Trophoblast cell (in vitro differentiated cells and primary cell): Measurements from ENCODE around the gene MCF2L2.

Experiments
- DNase-seq, 2 donors: peaks; one replicate each; pipeline ENCODE4 v3.0.0-alpha.2; 2016
- H2AFZ ChIP-seq: 2 replicates; pipeline ENCODE4 v1.6.1; 2013; ENCODE audit warnings: low read length, moderate library complexity, mild to moderate bottlenecking; ENCODE audit not compliant: insufficient read depth, poor library complexity
- H2AK5ac ChIP-seq: 2 replicates; pipeline ENCODE4 v1.6.1; 2013; ENCODE audit warnings: mild to moderate bottlenecking, low read length
- H2BK120ac ChIP-seq: 2 replicates; pipeline ENCODE4 v1.6.1; 2013; ENCODE audit warnings: low read length, mild to moderate bottlenecking, moderate library complexity; ENCODE audit not compliant: insufficient read depth, poor library complexity
- H2BK12ac ChIP-seq: 2 replicates; pipeline ENCODE4 v1.6.1; 2013; ENCODE audit warnings: mild to moderate bottlenecking, low read length, moderate library complexity
- H2BK5ac ChIP-seq: 2 replicates; pipeline ENCODE4 v1.6.1; 2013; ENCODE audit warnings: low read length, low read depth, moderate library complexity, mild to moderate bottlenecking; ENCODE audit not compliant: poor library complexity
- H3K14ac ChIP-seq: 2 replicates; pipeline ENCODE4 v1.6.1; 2013; ENCODE audit warnings: mild to moderate bottlenecking, low read length
- H3K18ac ChIP-seq: 2 replicates; pipeline ENCODE4 v1.6.1; 2013; ENCODE audit warnings: mild to moderate bottlenecking, low read length
- H3K23ac ChIP-seq: 2 replicates; pipeline ENCODE4 v1.6.1; 2013; ENCODE audit warnings: low read length
- H3K27ac ChIP-seq: 2 replicates; pipeline ENCODE4 v1.5.1; 2013; ENCODE audit warnings: low read depth, mild to moderate bottlenecking, inconsistent platforms, low read length, moderate library complexity
- H3K27me3 ChIP-seq: 2 replicates; pipeline ENCODE4 v1.6.1; 2013; ENCODE audit warnings: inconsistent platforms, mild to moderate bottlenecking, low read length, moderate library complexity; ENCODE audit not compliant: insufficient read depth
- H3K36me3 ChIP-seq, 2 experiments: 1 replicate in 1 of 2; 2 replicates in 1 of 2; pipeline ENCODE4 v1.6.1; 2013; ENCODE audit warnings: low read length in 2 of 2, mild to moderate bottlenecking in 2 of 2, moderate library complexity in 1 of 2; ENCODE audit not compliant: insufficient read depth in 2 of 2, control insufficient read depth in 1 of 2
- H3K4ac ChIP-seq: 2 replicates; pipeline ENCODE4 v1.6.1; 2013; ENCODE audit warnings: low read depth, mild to moderate bottlenecking, low read length, moderate library complexity
- H3K4me1 ChIP-seq, 2 experiments: 1 replicate in 1 of 2; 2 replicates in 1 of 2; pipeline ENCODE4 v1.6.1; 2013; ENCODE audit warnings: low read length in 2 of 2, mild to moderate bottlenecking in 2 of 2, moderate library complexity in 1 of 2; ENCODE audit not compliant: insufficient read depth in 2 of 2, control insufficient read depth in 1 of 2
- H3K4me2 ChIP-seq: 2 replicates; pipeline ENCODE4 v1.6.1; 2013; ENCODE audit warnings: inconsistent platforms, mild to moderate bottlenecking, low read length, moderate library complexity
- H3K4me3 ChIP-seq: 2 replicates; pipeline ENCODE4 v1.5.1; 2013; ENCODE audit warnings: mild to moderate bottlenecking, low read depth, low read length, inconsistent platforms
- H3K79me1 ChIP-seq: one replicate; pipeline ENCODE4 v1.6.1; 2013; ENCODE audit warnings: low read length
- H3K79me2 ChIP-seq: 2 replicates; pipeline ENCODE4 v1.6.1; 2013; ENCODE audit warnings: low read length, mild to moderate bottlenecking; ENCODE audit not compliant: control insufficient read depth, insufficient read depth, poor library complexity
- H3K9ac ChIP-seq: 2 replicates; pipeline ENCODE4 v1.6.1; 2013; ENCODE audit warnings: mild to moderate bottlenecking, low read length
- H3K9me3 ChIP-seq: 2 replicates; pipeline ENCODE4 v1.6.1; 2013; ENCODE audit warnings: low read depth, mild to moderate bottlenecking, control low read depth, inconsistent platforms, low read length; ENCODE audit not compliant: insufficient read depth
- H4K12ac ChIP-seq: 2 replicates; pipeline ENCODE4 v1.6.1; 2013; ENCODE audit warnings: low read depth, mild to moderate bottlenecking, low read length, moderate library complexity
- H4K8ac ChIP-seq: 2 replicates; pipeline ENCODE4 v1.6.1; 2013; ENCODE audit warnings: low read depth, mild to moderate bottlenecking, low read length, moderate library complexity
- H4K91ac ChIP-seq: one replicate; pipeline ENCODE4 v1.6.1; 2013; ENCODE audit warnings: low read depth, mild to moderate bottlenecking, low read length, moderate library complexity
- WGBS: extraction: QIAGEN DNeasy Blood & Tissue Kit; methylation state at CpG from one replicate; pipeline ENCODE4 v1.1.7; 2013; ENCODE audit warnings: missing lambda C conversion rate; ENCODE audit not compliant: insufficient read length, insufficient coverage; ENCODE audit errors: extremely low coverage; 5-methylcytosine and 5-hydroxymethylcytosine counted together

The MCF2L2 gene

GRCh38 chr3:183410280-183410679, 18.1 kb downstream of the MCF2L2 start:
- DNase-seq = no peak
- no peak overlapping the region for H3K27ac ChIP-seq
- no CpG with 5 or more reads among the region's 5 CpGs for WGBS
- H3K27me3 ChIP-seq = no peaks in the 10 kb centered on the region
- no peak overlapping the region for H3K23ac ChIP-seq
- H3K79me2 ChIP-seq = no peaks in the 10 kb centered on the region
- H3K9me3 ChIP-seq = no peaks in the 10 kb centered on the region
- H3K14ac ChIP-seq = no peak overlapping the region
- H2AK5ac ChIP-seq = no peak overlapping the region
- no peaks in the 10 kb centered on the region for H3K79me1 ChIP-seq
- H3K4me1 ChIP-seq = no peaks in the 10 kb centered on the region
- no peak overlapping the region for H2BK5ac ChIP-seq
- H3K4ac ChIP-seq = no peak overlapping the region
- no peak overlapping the region for H2BK120ac ChIP-seq
- no peak overlapping the region for H3K18ac ChIP-seq
- H2AFZ ChIP-seq = no peak overlapping the region
- no peak overlapping the region for H4K12ac ChIP-seq
- H3K9ac ChIP-seq = no peak overlapping the region
- H3K4me2 ChIP-seq = no peak overlapping the region
- no peak overlapping the region for H4K8ac ChIP-seq
- no peak overlapping the region for H2BK12ac ChIP-seq
- H4K91ac ChIP-seq = no peak overlapping the region
- H3K4me3 ChIP-seq = no peak overlapping the region
- no peaks in the 10 kb centered on the region for H3K36me3 ChIP-seq

GRCh38 chr3:183409219-183409618, 19.2 kb downstream of the MCF2L2 start:
- Histone ChIP-seq H3K14ac (no peak overlapping the region), H3K79me2 (no peaks in the 10 kb centered on the region), H3K36me3 (no peaks in the 10 kb centered on the region), H2AFZ (no peak overlapping the region), H3K27me3 (no peaks in the 10 kb centered on the region), H4K91ac (no peak overlapping the region), H2BK5ac (no peak overlapping the region), H3K79me1 (no peaks in the 10 kb centered on the region), H4K8ac (no peak overlapping the region), H2BK12ac (no peak overlapping the region), H3K4me3 (no peak overlapping the region), H3K27ac (no peak overlapping the region), H4K12ac (no peak overlapping the region), H3K23ac (no peak overlapping the region), H3K9ac (no peak overlapping the region), H3K18ac (no peak overlapping the region), H3K4me2 (no peak overlapping the region), H2AK5ac (no peak overlapping the region), H3K4me1 (no peaks in the 10 kb centered on the region), H3K9me3 (no peaks in the 10 kb centered on the region), H2BK120ac (no peak overlapping the region), H3K4ac (no peak overlapping the region)
- WGBS = no CpG with 5 or more reads among the region's 2 CpGs
- DNase-seq = no peak

GRCh38 chr3:183401678-183402077, 26.7 kb downstream of the MCF2L2 start:
- no CpG with 5 or more reads among the region's 1 CpG for WGBS
- H3K14ac ChIP-seq = no peak overlapping the region
- no peak overlapping the region for H2BK12ac ChIP-seq
- H4K12ac ChIP-seq = no peak overlapping the region
- no peaks in the 10 kb centered on the region for H3K4me1 ChIP-seq
- H3K27me3 ChIP-seq = no peaks in the 10 kb centered on the region
- DNase-seq = no peak
- H3K4ac ChIP-seq = no peak overlapping the region
- H4K8ac ChIP-seq = no peak overlapping the region
- H2BK5ac ChIP-seq = no peak overlapping the region
- H2AFZ ChIP-seq = no peak overlapping the region
- no peak overlapping the region for H2BK120ac ChIP-seq
- H3K4me2 ChIP-seq = no peak overlapping the region
- no peaks in the 10 kb centered on the region for H3K79me2 ChIP-seq
- H3K79me1 ChIP-seq = no peaks in the 10 kb centered on the region
- H3K9me3 ChIP-seq = no peaks in the 10 kb centered on the region
- no peak overlapping the region for H3K4me3 ChIP-seq
- H3K23ac ChIP-seq = no peak overlapping the region
- H2AK5ac ChIP-seq = no peak overlapping the region
- H3K18ac ChIP-seq = no peak overlapping the region
- no peaks in the 10 kb centered on the region for H3K36me3 ChIP-seq
- no peak overlapping the region for H4K91ac ChIP-seq
- H3K27ac ChIP-seq = no peak overlapping the region
- H3K9ac ChIP-seq = no peak overlapping the region

GRCh38 chr3:183400352-183400751, 28.1 kb downstream of the MCF2L2 start:
- Histone ChIP-seq H4K91ac (no peak overlapping the region), H3K18ac (no peak overlapping the region), H3K9me3 (no peaks in the 10 kb centered on the region), H2BK5ac (no peak overlapping the region), H2BK12ac (no peak overlapping the region), H3K27me3 (no peaks in the 10 kb centered on the region), H3K9ac (no peak overlapping the region), H3K79me2 (no peaks in the 10 kb centered on the region), H4K12ac (no peak overlapping the region), H2BK120ac (no peak overlapping the region), H4K8ac (no peak overlapping the region), H3K14ac (no peak overlapping the region), H3K4me1 (no peaks in the 10 kb centered on the region), H3K4me3 (no peak overlapping the region), H3K36me3 (no peaks in the 10 kb centered on the region), H3K79me1 (no peaks in the 10 kb centered on the region), H2AFZ (no peak overlapping the region), H2AK5ac (no peak overlapping the region), H3K4me2 (no peak overlapping the region), H3K4ac (no peak overlapping the region), H3K27ac (no peak overlapping the region), H3K23ac (no peak overlapping the region)
- no peak for DNase-seq
- WGBS = no CpG with 5 or more reads among the region's 13 CpGs
